Tibial artery (tissue), 4 donors: ENCODE results near the gene ERICH6.

Experiments used
- DNase-seq, 2 donors: peaks; one replicate each; pipeline ENCODE4 v3.0.0-alpha.2; 2019
- H3K27ac ChIP-seq, 2 donors: fragments of 200-600 bp; sonication (generic) in 1 of 2; 1 replicate in 1 of 2; 2 replicates in 1 of 2; pipeline ENCODE4 v1.5.1; 2018 to 2019; ENCODE audit warnings: mild to moderate bottlenecking in 1 of 2
- H3K27me3 ChIP-seq, 2 donors: fragments of 200-600 bp; sonication (generic) in 1 of 2; one replicate each; pipeline versions ENCODE4 v1.5.1 to v1.6.0; 2016 to 2019
- H3K36me3 ChIP-seq, 3 donors: fragments of 200-600 bp; sonication (generic) in 2 of 3; one replicate each; pipeline ENCODE4 v1.5.1; 2016 to 2019; ENCODE audit warnings: mild to moderate bottlenecking in 2 of 3
- H3K4me1 ChIP-seq, 4 donors: fragments of 200-600 bp; sonication (generic) in 2 of 4; 1 replicate in 3 of 4; 2 replicates in 1 of 4; pipeline ENCODE4 v1.5.1; 2016 to 2019
- H3K4me3 ChIP-seq, 2 donors: fragments of 200-600 bp; sonication (generic) in 1 of 2; 1 replicate in 1 of 2; 2 replicates in 1 of 2; pipeline ENCODE4 v1.5.1; 2018 to 2019; ENCODE audit warnings: mild to moderate bottlenecking in 2 of 2
- H3K9me3 ChIP-seq, 3 donors: fragments of 200-600 bp; sonication (generic) in 1 of 3; one replicate each; pipeline ENCODE4 v1.5.1; 2016 to 2019
- CTCF ChIP-seq, 2 experiments: fragments of 200-600 bp in 1 of 2; fragments of 450-650 bp in 1 of 2; IDR thresholded peaks; one replicate each; pipeline ENCODE4 v1.5.1; 2017 to 2019; ENCODE audit warnings: antibody characterized with exemption in 2 of 2, mild to moderate bottlenecking in 1 of 2, moderate library complexity in 1 of 2
- intact Hi-C: fragments of 100-400 bp; cut with DNase I; formaldehyde crosslinking; loops from one replicate; pipeline ENCODE4 v1.15.0; 2023; ENCODE audit warnings: low total_unique reads

ERICH6 gene

GRCh38 chr3:150673966-150674365 is 29.8 kb downstream of the ERICH6 start:
- peaks cover 0 to 13% (median 0%) of the 10 kb centered on the region in 3 donors for H3K9me3 ChIP-seq
- no peak overlapping the region for H3K27ac ChIP-seq
- H3K4me1 ChIP-seq = no peaks in the 10 kb centered on the region
- no peak for TF ChIP-seq CTCF (IDR thresholded peaks at IDR 0.05)
- no peak overlapping the region for H3K4me3 ChIP-seq
- no peak for DNase-seq
- H3K27me3 ChIP-seq = no peaks in the 10 kb centered on the region
- intact Hi-C loops = no loop called here
- no peaks in the 10 kb centered on the region for H3K36me3 ChIP-seq

- H3K4me3 ChIP-seq = no peak overlapping the region
- no peaks in the 10 kb centered on the region for H3K9me3 ChIP-seq
- intact Hi-C loops = no loop called here
- H3K27me3 ChIP-seq = peaks cover 0 to 4% of the 10 kb centered on the region in 2 donors
- no peaks in the 10 kb centered on the region for H3K4me1 ChIP-seq
- DNase-seq = no peak
- no peak overlapping the region for H3K27ac ChIP-seq
- TF ChIP-seq CTCF (IDR thresholded peaks at IDR 0.05) = no peak
- H3K36me3 ChIP-seq = no peaks in the 10 kb centered on the region
Measured at GRCh38 chr3:150666167-150666566, 37.6 kb downstream of the ERICH6 start.

GRCh38 chr3:150663461-150663860 is 40.3 kb downstream of the ERICH6 start:
- no peak for DNase-seq
- no peak overlapping the region for H3K27ac ChIP-seq
- no peak for TF ChIP-seq CTCF (IDR thresholded peaks at IDR 0.05)
- no peaks in the 10 kb centered on the region for H3K9me3 ChIP-seq
- intact Hi-C loops = no loop called here
- no peaks in the 10 kb centered on the region for H3K4me1 ChIP-seq
- H3K36me3 ChIP-seq = no peaks in the 10 kb centered on the region
- peaks cover 0 to 6% of the 10 kb centered on the region in 2 donors for H3K27me3 ChIP-seq
- H3K4me3 ChIP-seq = no peak overlapping the region

- intact Hi-C loops = no loop called here
- H3K9me3 ChIP-seq = no peaks in the 10 kb centered on the region
- H3K36me3 ChIP-seq = no peaks in the 10 kb centered on the region
- peaks cover 0 to 3% of the 10 kb centered on the region in 2 donors for H3K27me3 ChIP-seq
- H3K4me3 ChIP-seq = no peak overlapping the region
- H3K4me1 ChIP-seq = no peaks in the 10 kb centered on the region
- no peak overlapping the region for H3K27ac ChIP-seq
- no peak for TF ChIP-seq CTCF (IDR thresholded peaks at IDR 0.05)
- no peak for DNase-seq
Measured at GRCh38 chr3:150662410-150663200, 41.1 kb downstream of the ERICH6 start.

- H3K27ac ChIP-seq = no peak overlapping the region
- no peaks in the 10 kb centered on the region for H3K36me3 ChIP-seq
- no peak overlapping the region for H3K4me3 ChIP-seq
- no peak for DNase-seq
- H3K9me3 ChIP-seq = no peaks in the 10 kb centered on the region
- TF ChIP-seq CTCF (IDR thresholded peaks at IDR 0.05) = no peak
- H3K27me3 ChIP-seq = peaks cover 0 to 3% of the 10 kb centered on the region in 2 donors
- no peaks in the 10 kb centered on the region for H3K4me1 ChIP-seq
- intact Hi-C loops = no loop called here
Measured at GRCh38 chr3:150656316-150656715, 47.4 kb downstream of the ERICH6 start.
